ENCODE measurements around the gene SLC26A11. TPM values are rescaled to one million over a fixed set of nuclear protein-coding genes. Genes with fewer than 3 reads are reported as not detected.
A peak's percentile ranks its signal among the peaks of the same experiment; 100 is the strongest.
"Not testable (repeated sequence)": the region's sequence is repeated elsewhere in the genome, so short reads cannot be mapped to it uniquely, and the experiment has no call there.

The SLC26A11 gene
- total and polyA plus RNA-seq, 4 experiments from 2014 or later: 6.3 to 126 (median 66.0) TPM

DNA sequence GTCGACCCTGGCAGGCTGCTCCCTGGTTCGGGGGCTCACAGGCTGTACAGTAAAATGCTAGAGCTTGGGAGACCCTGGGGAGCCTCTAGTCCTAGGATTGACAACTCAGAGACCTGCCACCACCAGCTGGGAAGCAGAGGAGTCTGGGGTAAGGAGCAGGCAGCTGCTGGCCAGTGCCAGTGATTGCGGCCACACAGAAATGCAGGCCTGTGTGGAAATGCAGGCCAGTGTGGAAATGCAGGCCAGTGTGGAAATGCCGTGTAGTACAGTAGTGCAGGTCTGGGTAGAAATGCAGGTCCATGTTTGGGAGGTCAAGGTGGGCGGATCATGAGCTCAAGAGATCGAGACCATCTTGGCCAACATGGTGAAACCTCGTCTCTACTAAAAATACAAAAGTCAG, 23.6 kb upstream of the SLC26A11 start:
- POLR2A ChIA-PET (ENCODE audit: partially characterized antibody): interaction anchor here (0.8 to 3.4 kb wide), 5 partner anchors 21 to 68 kb away, joined by 3 to 19 read pairs (median 6); partner anchors contain the start of genes SGSH and SLC26A11
- Histone ChIP-seq H3K27ac (ENCODE audit: low read depth, low read length) (no peak overlapping the region), H3K4me1 (ENCODE audit: insufficient read depth, low read length) (no peaks in the 10 kb centered on the region), H3K4me3 (ENCODE audit: low read length in 2 of 2) (no peak overlapping the region), H3K27me3 (ENCODE audit: insufficient read depth, low read length) (no peaks in the 10 kb centered on the region), H3K36me3 (ENCODE audit: insufficient read depth, low read length) (no peaks in the 10 kb centered on the region), H3K9me3 (ENCODE audit: control insufficient read depth in 1 of 2, low read length in 2 of 2) (no peaks in the 10 kb centered on the region)
- H3K4me1 Mint-ChIP-seq: peaks cover 0 to 7% (median 4%) of the 10 kb centered on the region in 4 donors
- peak overlapping the region in 1 of 7 donors; percentile 30 for H3K27ac Mint-ChIP-seq
- no peak overlapping the region for H3K4me3 Mint-ChIP-seq
- intact Hi-C loops (cut with micrococcal nuclease): loop anchor here (1.0 kb wide), 3 partner anchors 23 to 168 kb away; no protein-coding TSS in a partner anchor
- H3K9me3 Mint-ChIP-seq: no peaks in the 10 kb centered on the region
- no peak for DNase-seq
- no peaks in the 10 kb centered on the region for H3K36me3 Mint-ChIP-seq
- H3K27me3 Mint-ChIP-seq: no peaks in the 10 kb centered on the region
- CTCF ChIA-PET (ENCODE audit: partially characterized antibody): interaction anchor here (0.7 to 4.7 kb wide), 19 partner anchors 8 to 180 kb away, joined by 3 to 90 read pairs (median 4); no protein-coding TSS in a partner anchor

DNA sequence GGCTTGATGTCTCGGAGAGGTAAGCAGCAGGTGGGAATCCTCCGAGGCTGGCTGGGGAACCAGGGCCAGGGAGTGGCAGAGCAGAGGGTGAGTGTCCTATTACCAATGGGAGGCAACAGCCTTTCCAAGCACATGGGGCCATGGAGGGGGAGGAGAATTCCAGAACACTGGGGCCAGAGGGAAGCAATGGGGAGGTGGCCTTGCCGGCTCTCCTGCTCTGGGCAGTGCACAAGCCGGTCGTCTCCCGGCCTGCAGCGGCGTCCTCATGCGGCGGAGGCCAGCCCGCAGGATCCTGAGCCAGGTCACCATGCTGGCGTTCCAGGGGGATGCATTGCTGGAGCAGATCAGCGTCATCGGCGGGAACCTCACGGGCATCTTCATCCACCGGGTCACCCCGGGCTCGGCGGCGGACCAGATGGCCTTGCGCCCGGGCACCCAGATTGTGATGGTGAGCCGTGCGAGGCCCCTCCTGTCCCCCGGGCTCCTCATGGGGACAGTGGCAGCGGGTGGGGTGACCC, 22.0 kb upstream of the SLC26A11 start:
- Mint-ChIP-seq H3K4me3 (no peak overlapping the region), H3K9me3 (no peaks in the 10 kb centered on the region), H3K36me3 (no peaks in the 10 kb centered on the region), H3K4me1 (peaks cover 0 to 8% (median 4%) of the 10 kb centered on the region in 4 donors), H3K27ac (peak overlapping the region in 1 of 7 donors; percentile 41), H3K27me3 (no peaks in the 10 kb centered on the region)
- CTCF ChIA-PET (ENCODE audit: partially characterized antibody): interaction anchor here (4.7 kb wide), 1 partner anchor 56 kb away, joined by 90 read pairs; no protein-coding TSS in a partner anchor
- POLR2A ChIA-PET (ENCODE audit: partially characterized antibody): interaction anchor here (1.1 to 3.4 kb wide), 4 partner anchors 21 to 66 kb away, joined by 3 to 19 read pairs (median 8); partner anchors contain the start of genes SGSH and SLC26A11
- DNase-seq: no peak
- Histone ChIP-seq H3K9me3 (ENCODE audit: control insufficient read depth in 1 of 2, low read length in 2 of 2) (no peaks in the 10 kb centered on the region), H3K36me3 (ENCODE audit: insufficient read depth, low read length) (no peaks in the 10 kb centered on the region), H3K4me3 (ENCODE audit: low read length in 2 of 2) (no peak overlapping the region), H3K27me3 (ENCODE audit: insufficient read depth, low read length) (no peaks in the 10 kb centered on the region), H3K27ac (ENCODE audit: low read depth, low read length) (no peak overlapping the region), H3K4me1 (ENCODE audit: insufficient read depth, low read length) (no peaks in the 10 kb centered on the region)
- intact Hi-C loops (cut with micrococcal nuclease): no loop called here

DNA sequence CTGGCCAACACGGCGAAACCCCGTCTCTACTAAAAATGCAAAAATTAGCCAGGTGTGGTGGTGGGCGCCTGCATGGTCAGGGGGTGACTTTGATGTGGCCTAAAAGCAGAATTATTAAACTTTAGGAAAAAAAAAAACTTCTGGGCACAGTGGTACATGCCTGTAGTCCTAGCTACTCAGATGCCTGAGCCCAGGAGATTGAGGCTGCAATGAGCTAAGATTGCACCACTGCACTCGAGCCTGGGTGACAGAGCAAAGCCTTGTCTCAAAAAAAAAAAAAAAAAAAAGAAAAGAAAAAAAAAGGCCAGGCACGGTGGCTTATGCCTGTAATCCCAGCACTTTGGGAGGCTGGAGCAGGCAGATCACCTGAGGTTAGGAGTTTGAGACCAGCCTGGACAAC, 20.9 kb upstream of the SLC26A11 start:
- H3K27ac ChIP-seq (ENCODE audit: low read depth, low read length); H3K4me3 Mint-ChIP-seq; H3K27ac Mint-ChIP-seq; H3K27me3 Mint-ChIP-seq; H3K4me1 Mint-ChIP-seq; H3K9me3 Mint-ChIP-seq; H3K4me1 ChIP-seq (ENCODE audit: insufficient read depth, low read length); DNase-seq; H3K36me3 Mint-ChIP-seq; H3K27me3 ChIP-seq (ENCODE audit: insufficient read depth, low read length); intact Hi-C loops (cut with micrococcal nuclease); H3K9me3 ChIP-seq (ENCODE audit: control insufficient read depth in 1 of 2, low read length in 2 of 2); H3K36me3 ChIP-seq (ENCODE audit: insufficient read depth, low read length); H3K4me3 ChIP-seq (ENCODE audit: low read length in 2 of 2): not testable (repeated sequence)
- ChIA-PET CTCF (ENCODE audit: partially characterized antibody) (interaction anchor here (0.7 kb wide), 1 partner anchor 55 kb away, joined by 5 read pairs; no protein-coding TSS in a partner anchor), POLR2A (ENCODE audit: partially characterized antibody) (interaction anchor here (0.6 to 1.1 kb wide), 2 partner anchors 15 to 27 kb away, joined by 3 read pairs; no protein-coding TSS in a partner anchor)

DNA sequence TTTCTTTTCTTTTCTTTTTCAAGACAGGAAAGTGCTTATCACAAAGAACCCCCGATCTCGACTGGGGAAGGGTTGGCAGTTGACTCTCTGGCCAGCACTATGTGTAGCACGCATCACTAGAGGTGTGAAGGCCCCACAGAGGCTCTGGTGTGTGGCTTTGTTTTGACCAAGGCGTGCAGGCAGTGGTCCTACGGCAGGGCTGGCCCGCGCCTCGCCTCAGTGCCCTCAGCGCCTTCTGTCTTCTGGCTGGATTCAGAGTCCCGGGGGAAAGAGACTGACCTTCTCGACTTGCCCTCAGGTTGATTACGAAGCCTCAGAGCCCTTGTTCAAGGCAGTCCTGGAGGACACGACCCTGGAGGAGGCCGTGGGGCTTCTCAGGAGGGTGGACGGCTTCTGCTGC, 18.8 kb upstream of the SLC26A11 start:
- DNase-seq: no peak
- CTCF ChIA-PET (ENCODE audit: partially characterized antibody): no interaction called here
- H3K27ac ChIP-seq (ENCODE audit: low read depth, low read length): no peak overlapping the region

DNA sequence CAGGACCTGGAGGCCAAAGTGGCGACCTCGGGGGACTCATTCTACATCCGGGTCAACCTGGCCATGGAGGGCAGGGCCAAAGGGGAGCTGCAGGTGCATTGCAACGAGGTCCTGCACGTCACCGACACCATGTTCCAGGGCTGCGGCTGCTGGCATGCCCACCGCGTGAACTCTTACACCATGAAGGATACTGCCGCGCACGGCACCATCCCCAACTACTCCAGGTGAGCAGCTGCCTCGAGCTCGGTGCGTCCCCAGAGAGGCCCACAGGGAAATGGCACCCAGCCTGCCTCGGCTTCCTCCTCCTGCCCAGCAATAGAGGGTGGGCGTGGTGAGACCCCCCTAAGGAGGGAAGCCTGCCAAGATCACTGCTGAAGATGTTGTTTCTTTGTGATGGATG, 18.0 kb upstream of the SLC26A11 start:
- H3K36me3 ChIP-seq (ENCODE audit: insufficient read depth, low read length): no peaks in the 10 kb centered on the region
- DNase-seq: no peak
- H3K36me3 Mint-ChIP-seq: no peaks in the 10 kb centered on the region
- H3K4me1 ChIP-seq (ENCODE audit: insufficient read depth, low read length): no peaks in the 10 kb centered on the region
- no peak overlapping the region for H3K4me3 ChIP-seq (ENCODE audit: low read length in 2 of 2)
- H3K27me3 ChIP-seq (ENCODE audit: insufficient read depth, low read length): no peaks in the 10 kb centered on the region
- ChIA-PET POLR2A (ENCODE audit: partially characterized antibody) (no interaction called here), CTCF (ENCODE audit: partially characterized antibody) (interaction anchor here (2.5 kb wide), 1 partner anchor 50 kb away, joined by 9 read pairs; no protein-coding TSS in a partner anchor)
- H3K9me3 ChIP-seq (ENCODE audit: control insufficient read depth in 1 of 2, low read length in 2 of 2): no peaks in the 10 kb centered on the region
- H3K27ac ChIP-seq (ENCODE audit: low read depth, low read length): no peak overlapping the region
- peaks cover 0 to 8% (median 1%) of the 10 kb centered on the region in 4 donors for H3K4me1 Mint-ChIP-seq
- intact Hi-C loops (cut with micrococcal nuclease): no loop called here
- no peak overlapping the region for H3K4me3 Mint-ChIP-seq
- no peaks in the 10 kb centered on the region for H3K9me3 Mint-ChIP-seq
- H3K27ac Mint-ChIP-seq: no peak overlapping the region
- no peaks in the 10 kb centered on the region for H3K27me3 Mint-ChIP-seq

More for the DNA sequence above, 18.8 kb upstream of the SLC26A11 start:
- H3K4me3 ChIP-seq (ENCODE audit: low read length in 2 of 2): no peak overlapping the region
- no peaks in the 10 kb centered on the region for H3K9me3 ChIP-seq (ENCODE audit: control insufficient read depth in 1 of 2, low read length in 2 of 2)
- H3K4me1 ChIP-seq (ENCODE audit: insufficient read depth, low read length): no peaks in the 10 kb centered on the region
- intact Hi-C loops (cut with micrococcal nuclease): no loop called here
- H3K36me3 ChIP-seq (ENCODE audit: insufficient read depth, low read length): no peaks in the 10 kb centered on the region
- Mint-ChIP-seq H3K27ac (no peak overlapping the region), H3K4me1 (peaks cover 0 to 8% (median 1%) of the 10 kb centered on the region in 4 donors), H3K4me3 (peak overlapping the region in 1 of 8 donors; percentile 26), H3K27me3 (no peaks in the 10 kb centered on the region), H3K36me3 (no peaks in the 10 kb centered on the region), H3K9me3 (no peaks in the 10 kb centered on the region)
- POLR2A ChIA-PET (ENCODE audit: partially characterized antibody): interaction anchor here (0.9 kb wide), 1 partner anchor 64 kb away, joined by 4 read pairs; no protein-coding TSS in a partner anchor
- no peaks in the 10 kb centered on the region for H3K27me3 ChIP-seq (ENCODE audit: insufficient read depth, low read length)

DNA sequence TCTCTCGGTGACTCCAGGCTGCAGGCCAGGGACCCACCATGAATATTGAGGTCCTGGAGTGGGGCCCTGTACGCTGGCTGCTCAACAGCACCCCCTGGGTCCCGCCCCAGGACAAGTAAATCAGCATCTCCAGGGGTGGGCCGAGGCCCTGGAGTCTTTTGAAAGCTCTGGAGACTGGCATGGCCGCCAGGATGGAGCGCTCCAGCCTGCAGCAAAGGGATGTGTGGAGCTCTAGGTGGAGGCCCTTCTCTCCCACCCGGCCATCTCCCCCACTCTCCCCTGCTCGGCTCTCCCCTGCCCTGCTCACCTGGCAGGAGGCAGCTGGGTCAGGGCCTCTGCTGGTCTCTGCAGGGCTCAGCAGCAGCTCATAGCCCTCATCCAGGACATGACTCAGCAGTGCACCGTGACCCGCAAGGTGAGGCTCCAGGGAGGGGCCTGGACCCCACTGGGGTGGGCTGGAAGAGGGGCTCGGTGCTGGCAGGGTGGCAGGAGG, 16.7 kb upstream of the SLC26A11 start:
- ChIA-PET POLR2A (ENCODE audit: partially characterized antibody) (interaction anchor here (0.8 to 1.2 kb wide), 2 partner anchors 14 to 16 kb away, joined by 3 to 7 read pairs; partner anchors contain the start of genes SGSH and SLC26A11), CTCF (ENCODE audit: partially characterized antibody) (interaction anchor here (0.6 to 2.5 kb wide), 3 partner anchors 35 to 813 kb away, joined by 3 to 9 read pairs (median 3); no protein-coding TSS in a partner anchor)
- no peaks in the 10 kb centered on the region for H3K9me3 Mint-ChIP-seq
- H3K27ac Mint-ChIP-seq: no peak overlapping the region
- H3K4me1 ChIP-seq (ENCODE audit: insufficient read depth, low read length): no peaks in the 10 kb centered on the region
- peaks cover 0 to 4% (median 0%) of the 10 kb centered on the region in 4 donors for H3K4me1 Mint-ChIP-seq
- intact Hi-C loops (cut with micrococcal nuclease): no loop called here
- H3K9me3 ChIP-seq (ENCODE audit: control insufficient read depth in 1 of 2, low read length in 2 of 2): no peaks in the 10 kb centered on the region
- H3K27me3 ChIP-seq (ENCODE audit: insufficient read depth, low read length): no peaks in the 10 kb centered on the region
- no peak for DNase-seq
- H3K27ac ChIP-seq (ENCODE audit: low read depth, low read length): no peak overlapping the region
- H3K36me3 Mint-ChIP-seq: no peaks in the 10 kb centered on the region
- no peaks in the 10 kb centered on the region for H3K27me3 Mint-ChIP-seq
- H3K4me3 Mint-ChIP-seq: no peak overlapping the region
- H3K36me3 ChIP-seq (ENCODE audit: insufficient read depth, low read length): no peaks in the 10 kb centered on the region
- H3K4me3 ChIP-seq (ENCODE audit: low read length in 2 of 2): no peak overlapping the region

DNA sequence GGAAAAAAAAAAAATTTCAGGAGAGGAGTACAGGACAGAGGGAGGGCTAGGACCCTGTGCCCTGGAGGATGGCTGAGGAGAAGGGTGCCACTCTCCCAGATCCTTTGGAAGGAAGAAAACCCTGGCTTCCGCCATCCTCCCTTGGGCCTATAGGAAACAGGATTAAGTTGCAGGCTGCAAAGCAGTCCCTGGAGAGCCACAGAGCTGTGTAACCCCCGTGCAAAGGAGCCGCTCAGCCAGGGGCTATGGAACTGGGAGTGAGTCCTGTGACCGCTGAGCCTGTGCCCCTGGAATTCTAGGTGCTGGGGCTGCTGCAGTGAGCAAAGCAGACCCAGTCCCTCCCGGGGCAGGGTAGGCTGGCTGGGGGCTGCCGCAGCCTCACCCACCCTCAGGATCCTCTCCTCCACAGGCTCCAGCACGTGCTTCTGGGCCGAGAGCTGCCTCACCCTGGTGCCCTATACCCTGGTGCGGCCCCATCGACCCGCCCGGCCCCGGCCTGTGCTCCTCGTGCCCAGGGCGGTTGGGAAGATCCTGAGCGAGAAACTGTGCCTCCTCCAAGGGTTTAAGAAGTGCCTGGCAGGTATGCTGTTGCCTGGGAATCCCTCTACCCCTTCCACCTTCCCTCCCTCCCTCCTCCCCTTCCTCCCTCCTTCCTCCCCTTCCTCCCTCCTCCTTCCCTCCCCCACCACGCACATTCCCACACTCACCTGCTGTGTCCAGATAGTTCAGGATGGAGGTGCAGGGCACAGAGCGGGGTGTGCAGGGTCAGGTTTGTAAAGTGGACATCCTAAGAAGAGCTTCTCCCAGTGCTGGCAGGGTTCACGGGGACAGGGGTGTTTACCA, 15.4 kb upstream of the SLC26A11 start:
- intact Hi-C loops (cut with micrococcal nuclease): no loop called here
- no peak overlapping the region for H3K4me3 ChIP-seq (ENCODE audit: low read length in 2 of 2)
- peak overlapping the region in 1 of 7 donors; percentile 47 for H3K27ac Mint-ChIP-seq
- peaks cover 0 to 4% (median 0%) of the 10 kb centered on the region in 4 donors for H3K4me1 Mint-ChIP-seq
- H3K9me3 ChIP-seq (ENCODE audit: control insufficient read depth in 1 of 2, low read length in 2 of 2): no peaks in the 10 kb centered on the region
- peaks cover 0 to 6% of the 10 kb centered on the region in 2 donors for H3K36me3 Mint-ChIP-seq
- no peaks in the 10 kb centered on the region for H3K9me3 Mint-ChIP-seq
- no peaks in the 10 kb centered on the region for H3K27me3 Mint-ChIP-seq
- ChIA-PET POLR2A (ENCODE audit: partially characterized antibody) (interaction anchor here (1.0 kb wide), 1 partner anchor 15 kb away, joined by 5 read pairs; no protein-coding TSS in a partner anchor), CTCF (ENCODE audit: partially characterized antibody) (interaction anchor here (2.5 to 3.4 kb wide), 2 partner anchors 9 to 48 kb away, joined by 9 to 20 read pairs; no protein-coding TSS in a partner anchor)
- H3K4me3 Mint-ChIP-seq: no peak overlapping the region
- peaks cover 6% of the 10 kb centered on the region for H3K36me3 ChIP-seq (ENCODE audit: insufficient read depth, low read length)
- H3K27me3 ChIP-seq (ENCODE audit: insufficient read depth, low read length): no peaks in the 10 kb centered on the region
- no peak for DNase-seq
- no peaks in the 10 kb centered on the region for H3K4me1 ChIP-seq (ENCODE audit: insufficient read depth, low read length)
- no peak overlapping the region for H3K27ac ChIP-seq (ENCODE audit: low read depth, low read length)

All from CD4-positive, alpha-beta memory T cell (primary cell).